HG03280 (cell line): ENCODE results near the gene TAF4.
"Not testable (repeated sequence)": the region's sequence is repeated elsewhere in the genome, so short reads cannot be mapped to it uniquely, and the experiment has no call there.

Experiments
- ATAC-seq: cut with Tn5 transposase; IDR thresholded peaks from one replicate; pipeline ENCODE4 v1.9.1; 2021; ENCODE audit warnings: mild to moderate bottlenecking, moderate library complexity; ENCODE audit not compliant: unreplicated experiment

The TAF4 gene

GRCh38 chr20:62059401-62059800 is 6.3 kb downstream of the TAF4 start:
- no peak for ATAC-seq

GRCh38 chr20:62058941-62059340 is 6.7 kb downstream of the TAF4 start:
- ATAC-seq: no peak

GRCh38 chr20:62056975-62057374 is 8.7 kb downstream of the TAF4 start:
- ATAC-seq: no peak

GRCh38 chr20:62056377-62056776 is 9.3 kb downstream of the TAF4 start:
- ATAC-seq: no peak

- ATAC-seq: not testable (repeated sequence)
These were observed 9.9 kb downstream of the TAF4 start for GRCh38 chr20:62055862-62056115.

- ATAC-seq: no peak
These were observed 10.4 kb downstream of the TAF4 start for GRCh38 chr20:62055106-62055861.

- ATAC-seq: no peak
These were observed 11.2 kb downstream of the TAF4 start for GRCh38 chr20:62054451-62054953.

- ATAC-seq: no peak
These were observed 12.1 kb downstream of the TAF4 start for GRCh38 chr20:62053465-62054196.

- no peak for ATAC-seq
These were observed 12.7 kb downstream of the TAF4 start for GRCh38 chr20:62052842-62053464.

GRCh38 chr20:62052336-62052841 is 13.3 kb downstream of the TAF4 start:
- no peak for ATAC-seq

GRCh38 chr20:62051546-62052255 is 14.0 kb downstream of the TAF4 start:
- no peak for ATAC-seq

GRCh38 chr20:62051144-62051543 is 14.5 kb downstream of the TAF4 start:
- ATAC-seq: no peak

- ATAC-seq: no peak
These were observed 15.2 kb downstream of the TAF4 start for GRCh38 chr20:62050166-62051120.

- no peak for ATAC-seq
These were observed 16.1 kb downstream of the TAF4 start for GRCh38 chr20:62049342-62050165.

GRCh38 chr20:62048821-62049291 is 16.8 kb downstream of the TAF4 start:
- no peak for ATAC-seq

- no peak for ATAC-seq
These were observed 17.3 kb downstream of the TAF4 start for GRCh38 chr20:62048346-62048761.

- no peak for ATAC-seq
These were observed 17.9 kb downstream of the TAF4 start for GRCh38 chr20:62047666-62048345.

GRCh38 chr20:62046431-62046830 is 19.2 kb downstream of the TAF4 start:
- ATAC-seq: no peak
